Karpas-422 (cell line): ENCODE data around the gene ZNF790. TPM values are rescaled to one million over a fixed set of nuclear protein-coding genes. Genes with fewer than 3 reads are reported as not detected.

ENCODE experiments used
- DNase-seq: peaks from one replicate; pipeline ENCODE4 v3.0.0-alpha.2; 2015
- H2AFZ ChIP-seq: fragments of 200-600 bp; sonication (generic); 2 replicates; pipeline ENCODE4 v1.6.1; 2014; ENCODE audit warnings: antibody characterized with exemption, low read length, mixed read lengths
- H3K27ac ChIP-seq: fragments of 200-600 bp; sonication (generic); 2 replicates; pipeline ENCODE4 v1.5.1; 2014; ENCODE audit warnings: mild to moderate bottlenecking, low read length, moderate library complexity
- H3K27me3 ChIP-seq: fragments of 200-600 bp; sonication (generic); 2 replicates; pipeline ENCODE4 v1.6.1; 2014; ENCODE audit warnings: low read length, mixed read lengths
- H3K36me3 ChIP-seq: fragments of 200-600 bp; sonication (generic); 2 replicates; pipeline ENCODE4 v1.6.1; 2014; ENCODE audit warnings: low read length, mixed read lengths; ENCODE audit not compliant: insufficient read depth
- H3K4me1 ChIP-seq: fragments of 200-600 bp; sonication (generic); 2 replicates; pipeline ENCODE4 v1.6.1; 2014; ENCODE audit warnings: mild to moderate bottlenecking, low read length, mixed read lengths
- H3K4me2 ChIP-seq: fragments of 200-600 bp; sonication (generic); 2 replicates; pipeline ENCODE4 v1.6.1; 2014; ENCODE audit warnings: low read length, low read depth, mild to moderate bottlenecking; ENCODE audit not compliant: poor library complexity, severe bottlenecking
- H3K4me3 ChIP-seq: fragments of 200-600 bp; sonication (generic); 2 replicates; pipeline ENCODE4 v1.5.1; 2014; ENCODE audit warnings: mild to moderate bottlenecking, antibody characterized with exemption, low read length, mixed read lengths
- H3K79me2 ChIP-seq: fragments of 200-600 bp; sonication (generic); 2 replicates; pipeline ENCODE4 v1.6.1; 2014; ENCODE audit warnings: mild to moderate bottlenecking, low read length, mixed read lengths
- H3K9ac ChIP-seq: fragments of 200-600 bp; sonication (generic); 2 replicates; pipeline ENCODE4 v1.6.0; 2014; ENCODE audit warnings: low read length
- H3K9me2 ChIP-seq: fragments of 200-600 bp; sonication (generic), shearing (Covaris generic); replicated peaks from 2 replicates; pipeline ENCODE4 v1.6.0; 2014; ENCODE audit warnings: mild to moderate bottlenecking, low read length, moderate library complexity; ENCODE audit not compliant: insufficient read depth
- H3K9me3 ChIP-seq: fragments of 300-700, 200-600 bp; sonication (generic); 2 replicates; pipeline ENCODE4 v1.6.1; 2014; ENCODE audit warnings: low read length, mixed read lengths
- H4K20me1 ChIP-seq: fragments of 200-600 bp; sonication (generic); 2 replicates; pipeline ENCODE4 v1.6.1; 2014; ENCODE audit warnings: mild to moderate bottlenecking, antibody characterized with exemption, low read length, low read depth; ENCODE audit not compliant: insufficient read depth
- total RNA-seq: library from RNA; depleted of rRNA; stranded (reverse); fragments of >200 nt; shearing (Covaris generic); gene quantifications from 2 replicates; pipeline ENCODE4 v1.2.3, GENCODE V29; 2014; ENCODE audit warnings: low replicate concordance

ZNF790 gene
- total RNA-seq, 1 experiment from 2014 or later: 16.1 TPM

GRCh38 chr19:36838784-36839324, 667 bp upstream of the ZNF790 start:
- H3K79me2 ChIP-seq: peaks cover 58% of the 10 kb centered on the region
- no peak overlapping the region for H3K27ac ChIP-seq
- H3K36me3 ChIP-seq: peaks cover 50% of the 10 kb centered on the region
- H3K4me3 ChIP-seq: no peak overlapping the region; the same call in 1 of the 2 replicates
- no peaks in the 10 kb centered on the region for H3K9me2 ChIP-seq
- H2AFZ ChIP-seq: no peak overlapping the region
- no peak overlapping the region for H3K9ac ChIP-seq
- no peak for DNase-seq
- H4K20me1 ChIP-seq: no peaks in the 10 kb centered on the region
- peaks cover 44% of the 10 kb centered on the region for H3K9me3 ChIP-seq
- no peaks in the 10 kb centered on the region for H3K4me1 ChIP-seq
- no peaks in the 10 kb centered on the region for H3K27me3 ChIP-seq
- H3K4me2 ChIP-seq: no peak overlapping the region

GRCh38 chr19:36837176-36837905, 846 bp downstream of the ZNF790 start:
- no peak overlapping the region for H3K27ac ChIP-seq
- no peak overlapping the region for H3K4me3 ChIP-seq
- no peak overlapping the region for H3K9ac ChIP-seq
- no peak overlapping the region for H2AFZ ChIP-seq
- peaks cover 56% of the 10 kb centered on the region for H3K36me3 ChIP-seq
- H3K9me3 ChIP-seq: peaks cover 47% of the 10 kb centered on the region
- H3K9me2 ChIP-seq: no peaks in the 10 kb centered on the region
- H3K4me2 ChIP-seq: no peak overlapping the region
- H3K27me3 ChIP-seq: no peaks in the 10 kb centered on the region
- DNase-seq: no peak
- H3K4me1 ChIP-seq: no peaks in the 10 kb centered on the region
- H4K20me1 ChIP-seq: no peaks in the 10 kb centered on the region
- peaks cover 61% of the 10 kb centered on the region for H3K79me2 ChIP-seq

GRCh38 chr19:36833430-36833829, 4.8 kb downstream of the ZNF790 start:
- no peaks in the 10 kb centered on the region for H4K20me1 ChIP-seq

GRCh38 chr19:36821758-36822157, 16.4 kb downstream of the ZNF790 start:
- DNase-seq: no peak
- H3K36me3 ChIP-seq: peaks cover 76% of the 10 kb centered on the region
- H2AFZ ChIP-seq: no peak overlapping the region
- H3K4me2 ChIP-seq: no peak overlapping the region
- H3K27ac ChIP-seq: no peak overlapping the region
- H3K27me3 ChIP-seq: no peaks in the 10 kb centered on the region
- H4K20me1 ChIP-seq: no peaks in the 10 kb centered on the region
- no peaks in the 10 kb centered on the region for H3K79me2 ChIP-seq
- no peaks in the 10 kb centered on the region for H3K9me2 ChIP-seq
- H3K4me3 ChIP-seq: no peak overlapping the region
- no peak overlapping the region for H3K9ac ChIP-seq
- peaks cover 55% of the 10 kb centered on the region for H3K9me3 ChIP-seq
- no peaks in the 10 kb centered on the region for H3K4me1 ChIP-seq

More at GRCh38 chr19:36833430-36833829, 4.8 kb downstream of the ZNF790 start:
- peaks cover 59% of the 10 kb centered on the region for H3K36me3 ChIP-seq
- H3K4me1 ChIP-seq: no peaks in the 10 kb centered on the region
- peaks cover 57% of the 10 kb centered on the region for H3K9me3 ChIP-seq
- peaks cover 58% of the 10 kb centered on the region for H3K79me2 ChIP-seq
- no peak overlapping the region for H3K27ac ChIP-seq
- no peaks in the 10 kb centered on the region for H3K9me2 ChIP-seq
- H3K9ac ChIP-seq: no peak overlapping the region
- H2AFZ ChIP-seq: no peak overlapping the region
- no peak for DNase-seq
- no peak overlapping the region for H3K4me3 ChIP-seq
- no peaks in the 10 kb centered on the region for H3K27me3 ChIP-seq
- H3K4me2 ChIP-seq: no peak overlapping the region

GRCh38 chr19:36819130-36819630, 19.0 kb downstream of the ZNF790 start:
- no peaks in the 10 kb centered on the region for H3K27me3 ChIP-seq
- H3K36me3 ChIP-seq: peaks cover 57% of the 10 kb centered on the region
- no peak overlapping the region for H3K27ac ChIP-seq
- H3K9me3 ChIP-seq: peaks cover 65% of the 10 kb centered on the region
- H3K9ac ChIP-seq: no peak overlapping the region
- no peak overlapping the region for H2AFZ ChIP-seq
- no peaks in the 10 kb centered on the region for H3K4me1 ChIP-seq
- no peak for DNase-seq
- no peaks in the 10 kb centered on the region for H4K20me1 ChIP-seq
- H3K79me2 ChIP-seq: no peaks in the 10 kb centered on the region
- H3K9me2 ChIP-seq: no peaks in the 10 kb centered on the region
- H3K4me3 ChIP-seq: no peak overlapping the region
- no peak overlapping the region for H3K4me2 ChIP-seq

- Histone ChIP-seq H3K9me3 (peaks cover 18% of the 10 kb centered on the region), H3K4me1 (no peaks in the 10 kb centered on the region), H3K36me3 (no peaks in the 10 kb centered on the region), H3K4me2 (no peak overlapping the region), H2AFZ (no peak overlapping the region), H3K27ac (no peak overlapping the region), H3K27me3 (no peaks in the 10 kb centered on the region), H3K9me2 (no peaks in the 10 kb centered on the region), H3K9ac (no peak overlapping the region), H3K4me3 (no peak overlapping the region), H4K20me1 (no peaks in the 10 kb centered on the region), H3K79me2 (no peaks in the 10 kb centered on the region)
- DNase-seq: no peak
Measured at GRCh38 chr19:36807029-36807428, 31.2 kb downstream of the ZNF790 start.

GRCh38 chr19:36805364-36805763, 32.8 kb downstream of the ZNF790 start:
- Histone ChIP-seq H3K79me2 (no peaks in the 10 kb centered on the region), H2AFZ (no peak overlapping the region), H3K4me1 (no peaks in the 10 kb centered on the region), H4K20me1 (no peaks in the 10 kb centered on the region), H3K27ac (no peak overlapping the region), H3K9me2 (no peaks in the 10 kb centered on the region), H3K9me3 (peaks cover 13% of the 10 kb centered on the region), H3K4me3 (no peak overlapping the region), H3K27me3 (no peaks in the 10 kb centered on the region), H3K9ac (no peak overlapping the region), H3K36me3 (no peaks in the 10 kb centered on the region), H3K4me2 (no peak overlapping the region)
- DNase-seq: no peak

- no peak overlapping the region for H3K4me2 ChIP-seq
- no peak overlapping the region for H3K27ac ChIP-seq
- H2AFZ ChIP-seq: no peak overlapping the region
- no peaks in the 10 kb centered on the region for H3K9me2 ChIP-seq
- H3K4me1 ChIP-seq: no peaks in the 10 kb centered on the region
- no peak overlapping the region for H3K9ac ChIP-seq
- H3K9me3 ChIP-seq: peaks cover 15% of the 10 kb centered on the region
- no peak for DNase-seq
- no peaks in the 10 kb centered on the region for H3K79me2 ChIP-seq
- no peaks in the 10 kb centered on the region for H4K20me1 ChIP-seq
- no peak overlapping the region for H3K4me3 ChIP-seq
- no peaks in the 10 kb centered on the region for H3K27me3 ChIP-seq
- H3K36me3 ChIP-seq: no peaks in the 10 kb centered on the region
Measured at GRCh38 chr19:36797786-36798108, 40.4 kb downstream of the ZNF790 start.
